Ovary (tissue), 3 donors: ENCODE results near the gene PAGE1.

Experiments
- CTCF ChIP-seq, 3 donors: fragments of 450-650 bp in 2 of 3; fragments of 200-600 bp in 1 of 3; IDR thresholded peaks; one replicate each; pipeline versions ENCODE4 v1.5.1 to v1.8.0; 2016 to 2022; ENCODE audit warnings: antibody characterized with exemption in 3 of 3, mild to moderate bottlenecking in 1 of 3
- POLR2A ChIP-seq: fragments of 450-650 bp; IDR thresholded peaks from one replicate; pipeline ENCODE4 v1.6.1; 2017; ENCODE audit warnings: antibody characterized with exemption, mild to moderate bottlenecking, moderate library complexity
- donor health status: DM: no; HTN: no; CAD: no.

DNA sequence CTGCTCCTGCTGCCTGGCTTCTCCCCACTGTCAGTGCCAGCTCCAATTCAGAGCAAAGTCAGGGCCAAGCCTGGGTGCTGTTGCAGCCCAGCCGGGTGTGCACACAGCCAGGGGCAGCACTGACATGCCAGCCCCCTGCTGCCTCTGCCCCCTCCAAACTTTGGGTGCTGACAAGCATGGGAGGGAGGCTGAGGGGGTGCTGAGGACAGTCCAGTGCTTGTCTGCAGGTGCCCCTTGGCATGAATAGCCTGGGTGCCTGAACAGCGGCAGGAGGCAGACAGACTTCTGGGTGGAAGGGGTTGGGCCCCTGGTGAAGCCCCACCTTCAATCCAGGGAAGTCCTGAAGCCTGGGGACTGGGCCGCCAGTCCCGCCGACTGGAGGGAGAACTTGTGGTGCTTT is 31.2 kb upstream of the PAGE1 start:
- TF ChIP-seq CTCF (IDR thresholded peaks at IDR 0.05) (no peak), POLR2A (no peak)
